Peyer's patch (tissue), 4 donors: ENCODE measurements around the gene SPAAR.

Source experiments
- CTCF ChIP-seq, 6 experiments: fragments of 450-650 bp in 4 of 6; fragments of 200-600 bp in 2 of 6; sonication (generic) in 1 of 6; IDR thresholded peaks; one replicate each; pipeline ENCODE4 v1.5.1; 2017 to 2019; ENCODE audit warnings: antibody characterized with exemption in 6 of 6, mild to moderate bottlenecking in 3 of 6, moderate library complexity in 1 of 6
- POLR2A ChIP-seq, 2 donors: fragments of 450-650 bp; IDR thresholded peaks; one replicate each; pipeline ENCODE4 v1.5.1; 2017; ENCODE audit warnings: antibody characterized with exemption in 2 of 2, mild to moderate bottlenecking in 2 of 2, moderate library complexity in 2 of 2

GRCh38 chr9:35930989-35931388 is 21.7 kb downstream of the SPAAR start:
- TF ChIP-seq CTCF (IDR thresholded peaks at IDR 0.05), result no peak
- no peak for TF ChIP-seq POLR2A (IDR thresholded peaks at IDR 0.05)
